Osteocyte (in vitro differentiated cells): ENCODE measurements around the gene TPD52L2. TPM values are rescaled to one million over a fixed set of nuclear protein-coding genes. Genes with fewer than 3 reads are reported as not detected.

Experiments
- DNase-seq: peaks from one replicate; pipeline ENCODE4 v3.0.0; 2021; ENCODE audit warnings: mixed read lengths; ENCODE audit not compliant: unreplicated experiment; ENCODE audit errors: extremely low spot score
- H3K27ac Mint-ChIP-seq: one replicate; pipeline ENCODE4 v1.8.0; 2021; ENCODE audit warnings: mild to moderate bottlenecking, mixed read lengths; ENCODE audit not compliant: unreplicated experiment
- H3K27me3 Mint-ChIP-seq: one replicate; pipeline ENCODE4 v1.8.0; 2021; ENCODE audit warnings: mixed read lengths; ENCODE audit not compliant: unreplicated experiment
- H3K36me3 Mint-ChIP-seq: one replicate; pipeline ENCODE4 v1.8.0; 2021; ENCODE audit warnings: mixed read lengths; ENCODE audit not compliant: unreplicated experiment
- H3K4me1 Mint-ChIP-seq: one replicate; pipeline ENCODE4 v1.8.0; 2021; ENCODE audit warnings: mixed read lengths; ENCODE audit not compliant: unreplicated experiment
- H3K4me3 Mint-ChIP-seq: one replicate; pipeline ENCODE4 v1.8.0; 2021; ENCODE audit warnings: mild to moderate bottlenecking, moderate library complexity, mixed read lengths; ENCODE audit not compliant: unreplicated experiment
- H3K9me3 Mint-ChIP-seq: one replicate; pipeline ENCODE4 v1.8.0; 2021; ENCODE audit warnings: mixed read lengths; ENCODE audit not compliant: unreplicated experiment
- long read RNA-seq: library from polyadenylated mRNA; unstranded; transcript quantifications from one replicate; pipeline ENCODE4 v2.0.0, GENCODE V29; 2021
- total RNA-seq: library from RNA; stranded (reverse); gene quantifications from 2 replicates; pipeline ENCODE4 v1.2.1, GENCODE V29; 2021
- TF ChIP-seq, protein P1 (sequence below): fragments of 200-600 bp; sonication (generic); IDR thresholded peaks from 2 replicates; pipeline ENCODE4 v1.5.0; 2021; ENCODE audit warnings: antibody characterized with exemption, mild to moderate bottlenecking, moderate library complexity

The TPD52L2 gene
- 102 and 109 TPM in 2 replicates for total RNA-seq
- long read RNA-seq, full-length matches to known transcripts, result 641 of 713 reads
- long read RNA-seq, partial matches to known transcripts, result 49 of 713 reads
- long read RNA-seq, other reads (novel, unspliced or antisense), result 23 of 713 reads

GRCh38 chr20:63864978-63865640, at the start of gene TPD52L2:
TSS of gene TPD52L2 (plus strand) at chr20:63865270. CDS start at chr20:63865366, 96 bp downstream.
- H3K9me3 Mint-ChIP-seq, result no peaks in the 10 kb centered on the region
- TF ChIP-seq, protein P1, sequence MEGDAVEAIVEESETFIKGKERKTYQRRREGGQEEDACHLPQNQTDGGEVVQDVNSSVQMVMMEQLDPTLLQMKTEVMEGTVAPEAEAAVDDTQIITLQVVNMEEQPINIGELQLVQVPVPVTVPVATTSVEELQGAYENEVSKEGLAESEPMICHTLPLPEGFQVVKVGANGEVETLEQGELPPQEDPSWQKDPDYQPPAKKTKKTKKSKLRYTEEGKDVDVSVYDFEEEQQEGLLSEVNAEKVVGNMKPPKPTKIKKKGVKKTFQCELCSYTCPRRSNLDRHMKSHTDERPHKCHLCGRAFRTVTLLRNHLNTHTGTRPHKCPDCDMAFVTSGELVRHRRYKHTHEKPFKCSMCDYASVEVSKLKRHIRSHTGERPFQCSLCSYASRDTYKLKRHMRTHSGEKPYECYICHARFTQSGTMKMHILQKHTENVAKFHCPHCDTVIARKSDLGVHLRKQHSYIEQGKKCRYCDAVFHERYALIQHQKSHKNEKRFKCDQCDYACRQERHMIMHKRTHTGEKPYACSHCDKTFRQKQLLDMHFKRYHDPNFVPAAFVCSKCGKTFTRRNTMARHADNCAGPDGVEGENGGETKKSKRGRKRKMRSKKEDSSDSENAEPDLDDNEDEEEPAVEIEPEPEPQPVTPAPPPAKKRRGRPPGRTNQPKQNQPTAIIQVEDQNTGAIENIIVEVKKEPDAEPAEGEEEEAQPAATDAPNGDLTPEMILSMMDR, result no peak
- peaks cover 6% of the 10 kb centered on the region for H3K36me3 Mint-ChIP-seq
- no peaks in the 10 kb centered on the region for H3K27me3 Mint-ChIP-seq
- H3K27ac Mint-ChIP-seq, result peak within 1 kb of the TSS; percentile 84
- peak; percentile 99 for DNase-seq
- H3K4me1 Mint-ChIP-seq, result peaks cover 25% of the 10 kb centered on the region
- peak within 1 kb of the TSS; percentile 91 for H3K4me3 Mint-ChIP-seq

DNA sequence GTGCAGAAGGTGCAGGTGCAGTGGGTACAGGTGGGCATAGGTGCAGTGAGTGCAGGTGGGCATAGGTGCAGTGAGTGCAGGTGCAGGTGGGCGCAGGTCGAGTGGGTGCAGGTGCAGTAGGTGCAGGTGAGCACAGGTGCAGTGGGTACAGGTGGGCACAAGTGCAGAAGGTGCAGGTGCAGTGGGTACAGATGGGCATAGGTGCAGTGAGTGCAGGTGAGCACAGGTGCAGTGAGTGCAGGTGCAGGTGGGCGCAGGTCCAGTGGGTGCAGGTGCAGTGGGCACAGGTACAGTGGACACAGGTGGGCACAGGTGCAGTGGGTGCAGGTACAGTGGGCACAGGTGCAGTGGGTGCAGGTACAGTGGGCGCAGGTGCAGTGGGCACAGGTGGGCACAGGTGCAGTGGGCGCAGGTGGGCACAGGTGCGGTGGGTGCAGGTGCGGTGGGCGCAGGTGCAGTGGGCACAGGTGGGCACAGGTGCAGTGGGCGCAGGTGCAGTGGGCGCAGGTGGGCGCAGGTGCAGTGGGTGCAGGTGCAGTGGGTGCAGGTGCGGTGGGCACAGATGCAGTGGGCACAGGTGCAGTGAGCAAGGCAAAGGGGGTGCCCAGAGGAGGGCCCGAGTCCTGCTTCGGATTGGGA, 49.3 kb upstream of the TPD52L2 start:
- Mint-ChIP-seq H3K27me3 (no peaks in the 10 kb centered on the region), H3K36me3 (no peaks in the 10 kb centered on the region), H3K9me3 (no peaks in the 10 kb centered on the region), H3K4me1 (peaks cover 14% of the 10 kb centered on the region), H3K4me3 (no peak overlapping the region), H3K27ac (no peak overlapping the region)
- TF ChIP-seq, protein P1, result no peak
- DNase-seq, result no peak

DNA sequence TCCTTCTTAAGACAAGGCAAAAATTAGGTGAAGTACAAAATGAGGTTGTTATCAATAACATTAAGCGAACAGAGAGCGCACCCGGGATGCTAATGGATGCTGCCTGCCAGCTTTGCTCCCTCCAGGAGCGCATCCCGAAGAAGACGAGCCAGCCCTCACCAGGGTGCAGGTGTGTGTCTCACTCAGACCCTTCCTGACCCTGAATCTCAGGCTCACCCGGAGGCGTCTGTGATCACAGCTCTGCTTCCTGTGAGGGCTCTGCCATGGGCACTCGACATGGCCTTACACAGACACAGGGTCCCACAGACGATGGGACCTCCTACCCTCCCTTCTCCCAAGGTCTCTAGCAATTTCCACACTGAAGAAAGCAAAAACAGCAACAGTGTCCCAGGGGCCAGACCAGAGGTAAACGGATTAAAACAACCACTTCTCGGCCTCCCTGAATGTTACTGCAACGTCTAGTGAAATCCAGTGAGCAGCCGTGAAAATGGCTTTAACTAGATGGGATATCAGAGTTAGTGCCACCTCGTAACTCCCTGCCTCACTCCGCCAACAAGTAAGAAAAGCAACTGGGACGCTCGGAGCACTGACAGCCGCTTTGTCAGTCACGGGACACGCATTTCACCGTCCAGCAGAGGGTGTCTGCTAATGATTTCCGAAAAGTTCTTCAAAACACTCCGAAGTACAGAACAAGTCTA, 45.7 kb upstream of the TPD52L2 start:
- H3K4me3 Mint-ChIP-seq, result peak overlapping the region; percentile 3
- DNase-seq, result no peak
- peaks cover 21% of the 10 kb centered on the region for H3K4me1 Mint-ChIP-seq
- no peaks in the 10 kb centered on the region for H3K9me3 Mint-ChIP-seq
- peaks cover 3% of the 10 kb centered on the region for H3K36me3 Mint-ChIP-seq
- H3K27ac Mint-ChIP-seq, result peak overlapping the region; percentile 61
- no peaks in the 10 kb centered on the region for H3K27me3 Mint-ChIP-seq
- TF ChIP-seq, protein P1, result peak; percentile 48

- Mint-ChIP-seq H3K4me3 (no peak overlapping the region), H3K36me3 (peaks cover 7% of the 10 kb centered on the region), H3K27ac (no peak overlapping the region), H3K4me1 (peaks cover 32% of the 10 kb centered on the region), H3K27me3 (no peaks in the 10 kb centered on the region), H3K9me3 (no peaks in the 10 kb centered on the region)
- no peak for DNase-seq
- TF ChIP-seq, protein P1, result no peak
These were observed 43.3 kb upstream of the TPD52L2 start for GRCh38 chr20:63821811-63822210.

DNA sequence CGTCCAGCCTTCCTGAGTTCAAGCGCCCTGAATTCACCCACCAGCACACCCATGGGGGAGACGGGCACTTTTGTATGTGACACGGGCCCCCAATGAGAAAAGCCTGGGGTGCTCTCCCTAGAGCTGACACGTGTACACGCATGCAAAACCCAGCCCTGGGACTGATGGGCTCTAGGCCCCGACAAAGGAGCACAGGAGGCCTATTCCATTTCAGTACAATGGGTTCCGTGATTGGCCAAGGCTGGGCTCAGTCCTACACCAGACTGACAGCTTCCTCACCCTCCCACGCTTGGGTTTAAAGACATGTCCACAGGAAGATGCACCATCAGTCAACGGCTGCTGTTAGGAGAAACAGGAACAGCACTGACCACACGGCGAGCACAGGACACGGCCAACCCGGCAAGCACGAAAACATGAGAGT, 42.8 kb upstream of the TPD52L2 start:
- TF ChIP-seq, protein P1, result no peak
- Mint-ChIP-seq H3K27me3 (no peaks in the 10 kb centered on the region), H3K4me1 (peaks cover 35% of the 10 kb centered on the region), H3K27ac (no peak overlapping the region), H3K36me3 (peaks cover 7% of the 10 kb centered on the region), H3K4me3 (no peak overlapping the region), H3K9me3 (no peaks in the 10 kb centered on the region)
- DNase-seq, result no peak
